Kidney (tissue), 22 donors: ENCODE results near the gene CYB561A3. TPM values are rescaled to one million over a fixed set of nuclear protein-coding genes. Genes with fewer than 3 reads are reported as not detected.

Experiments
- DNase-seq, 5 donors: peaks; one replicate each; pipeline ENCODE4 v3.0.0-alpha.2; 2013 to 2020
- FAIRE-seq: peaks from 2 replicates; lab custom pipeline; 2012; peaks lifted over from hg19 to GRCh38; lab: Jason Lieb, UNC
- H3K27ac ChIP-seq, 2 donors: one replicate each; pipeline ENCODE4 v1.7.0; 2013; ENCODE audit warnings: low read depth in 2 of 2, low read length in 2 of 2, inconsistent platforms in 1 of 2
- H3K27me3 ChIP-seq: one replicate; pipeline ENCODE4 v1.7.1; 2013; ENCODE audit warnings: low read length, inconsistent platforms; ENCODE audit not compliant: control insufficient read depth, insufficient read depth
- H3K36me3 ChIP-seq, 3 donors: one replicate each; pipeline versions ENCODE4 v1.7.0 to v1.7.1; 2013; ENCODE audit warnings: low read length in 3 of 3, control low read depth in 1 of 3, inconsistent platforms in 1 of 3; ENCODE audit not compliant: insufficient read depth in 3 of 3, control insufficient read depth in 2 of 3
- H3K4me1 ChIP-seq, 3 donors: one replicate each; pipeline versions ENCODE4 v1.7.0 to v1.7.1; 2013; ENCODE audit warnings: low read length in 3 of 3, inconsistent platforms in 1 of 3, low read depth in 1 of 3; ENCODE audit not compliant: control insufficient read depth in 2 of 3, insufficient read depth in 2 of 3
- H3K4me3 ChIP-seq, 3 donors: one replicate each; pipeline versions ENCODE4 v1.7.0 to v1.8.1; 2013; ENCODE audit warnings: low read length in 3 of 3, control low read depth in 1 of 3, inconsistent platforms in 1 of 3
- H3K9ac ChIP-seq, 3 donors: one replicate each; pipeline versions ENCODE4 v1.7.0 to v1.7.1; 2013; ENCODE audit warnings: low read length in 3 of 3, control low read depth in 1 of 3, inconsistent platforms in 1 of 3
- H3K9me3 ChIP-seq, 3 donors: one replicate each; pipeline versions ENCODE4 v1.7.0 to v1.7.1; 2013; ENCODE audit warnings: low read length in 3 of 3, control low read depth in 1 of 3, inconsistent platforms in 1 of 3; ENCODE audit not compliant: control insufficient read depth in 2 of 3, insufficient read depth in 1 of 3
- intact Hi-C: fragments of 100-400 bp; cut with DNase I; formaldehyde crosslinking; loops from one replicate; pipeline ENCODE4 v1.11.1; 2022
- long read RNA-seq, 10 donors: library from polyadenylated mRNA in 1 of 10; unstranded in 1 of 10; transcript quantifications; one replicate each; pipeline ENCODE4 v2.0.0 and lab custom pipeline, GENCODE V29; 2021 to 2026
- polyA plus RNA-seq: library from polyadenylated mRNA; stranded (reverse); fragments of 350-450 nt; fragmentation: Illumina TruSeq; extraction: RNeasy Lipid Tissue Mini Kit (QIAGEN cat#74804); gene quantifications from one replicate; pipeline ENCODE4 v1.2.3, GENCODE V29; 2014; ENCODE audit warnings: low read depth, low replicate concordance; ENCODE audit not compliant: insufficient read depth
- total RNA-seq: library from RNA; stranded (reverse); fragmentation: NEBNext Ultra II Directional; extraction: Animal tissue kit (Norgen Biotek cat#: 25700); gene quantifications from one replicate; pipeline ENCODE4 v1.2.1, GENCODE V29; 2021
- TF ChIP-seq, protein P1 (sequence below): IDR thresholded peaks from 3 replicates; pipeline ENCODE4 v1.5.1; 2012; ENCODE audit warnings: mild to moderate bottlenecking, moderate library complexity, borderline replicate concordance; ENCODE audit not compliant: insufficient read depth; ENCODE audit errors: extremely low read depth
- donor health status: control.
- donor health status: control.
- donor health status: control.
- donor health status: control.
- donor health status: control.
- donor health status: DM: yes; HTN: yes; CAD: no.
- donor health status: Normal renal cell carcinoma (clear cell type).

The CYB561A3 gene, protein sequence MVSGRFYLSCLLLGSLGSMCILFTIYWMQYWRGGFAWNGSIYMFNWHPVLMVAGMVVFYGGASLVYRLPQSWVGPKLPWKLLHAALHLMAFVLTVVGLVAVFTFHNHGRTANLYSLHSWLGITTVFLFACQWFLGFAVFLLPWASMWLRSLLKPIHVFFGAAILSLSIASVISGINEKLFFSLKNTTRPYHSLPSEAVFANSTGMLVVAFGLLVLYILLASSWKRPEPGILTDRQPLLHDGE
- total RNA-seq (36.8 TPM), polyA plus RNA-seq (29.7 TPM)
- long read RNA-seq, donor 1, partial matches to known transcripts, result 0 of 6 reads
- long read RNA-seq, donor 1, other reads (novel, unspliced or antisense), result 0 of 6 reads
- long read RNA-seq, donor 2, transcript CYB561A3-201 (7 exons, 3,061 nt), result major isoform, 6 of 10 reads
- long read RNA-seq, donor 2, partial matches to known transcripts, result 0 of 10 reads
- long read RNA-seq, donor 2, other reads (novel, unspliced or antisense), result 0 of 10 reads
- long read RNA-seq, donor 3, transcript CYB561A3-201 (7 exons, 3,061 nt), result major isoform, 5 of 19 reads
- long read RNA-seq, donor 3, partial matches to known transcripts, result 0 of 19 reads
- long read RNA-seq, donor 3, other reads (novel, unspliced or antisense), result 11 of 19 reads
- long read RNA-seq, donor 4, partial matches to known transcripts, result 5 of 14 reads
- long read RNA-seq, donor 4, other reads (novel, unspliced or antisense), result 7 of 14 reads
- long read RNA-seq, donor 5, result 0 reads
- long read RNA-seq, donor 6, partial matches to known transcripts, result 6 of 9 reads
- long read RNA-seq, donor 6, other reads (novel, unspliced or antisense), result 0 of 9 reads
- long read RNA-seq, donor 7, transcript CYB561A3-201 (7 exons, 3,061 nt), result major isoform, 30 of 55 reads
- long read RNA-seq, donor 7, transcript CYB561A3-203 (7 exons, 1,803 nt), result minor isoform, 9 of 55 reads
- long read RNA-seq, donor 7, partial matches to known transcripts, result 1 of 55 reads
- long read RNA-seq, donor 7, other reads (novel, unspliced or antisense), result 12 of 55 reads
- long read RNA-seq, donor 8, partial matches to known transcripts, result 0 of 7 reads
- long read RNA-seq, donor 8, other reads (novel, unspliced or antisense), result 0 of 7 reads
- long read RNA-seq, donor 9, partial matches to known transcripts, result 0 of 2 reads
- long read RNA-seq, donor 9, other reads (novel, unspliced or antisense), result 0 of 2 reads
- long read RNA-seq, donor 10, partial matches to known transcripts, result 0 of 7 reads
- long read RNA-seq, donor 10, other reads (novel, unspliced or antisense), result 0 of 7 reads

DNA sequence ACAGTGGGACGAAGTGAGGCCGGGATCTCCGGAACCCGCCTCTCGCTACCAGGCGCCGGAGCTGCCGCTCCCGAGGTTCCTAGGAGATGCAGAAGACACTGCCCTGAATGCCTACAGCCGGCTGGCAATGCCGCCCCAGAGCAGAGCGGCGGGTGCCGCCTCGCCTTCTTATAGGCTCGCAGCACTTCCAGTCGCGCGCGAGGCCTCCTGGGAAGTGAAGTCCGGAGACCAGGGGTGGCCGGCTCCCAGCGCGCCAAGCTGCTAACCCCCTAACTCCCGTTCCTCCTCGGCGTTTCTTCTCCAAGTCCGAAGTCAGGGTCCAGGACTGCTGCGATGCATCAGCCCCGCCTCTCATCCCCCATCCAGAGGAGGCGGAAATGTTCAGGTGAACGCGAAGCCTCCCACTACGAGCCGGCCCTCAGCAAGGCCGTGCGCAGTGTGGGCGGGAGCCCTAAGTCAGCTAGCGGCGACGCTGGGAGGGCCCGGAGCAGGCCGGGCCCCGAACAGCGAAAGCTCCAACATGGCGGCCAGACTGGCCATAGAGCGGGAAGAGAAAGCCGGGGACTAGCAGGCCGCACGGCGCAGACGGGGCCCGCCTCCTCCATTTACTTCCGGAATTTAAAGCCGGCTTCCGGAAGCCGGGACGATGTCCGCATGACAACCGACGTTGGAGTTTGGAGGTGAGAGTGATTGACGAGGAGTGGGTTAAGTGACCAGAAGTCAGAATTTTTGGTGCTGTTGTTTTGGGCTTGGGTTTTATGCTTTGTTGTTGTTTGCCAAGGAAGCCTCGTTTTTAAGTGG lies at the start of gene CYB561A3, which contains the start of gene TMEM138:
Gene CYB561A3 (minus strand): TSS at position 142 of the 801 bp plus-strand sequence. CDS start 5,169 bp downstream, outside the sequence.
Gene TMEM138 (plus strand): TSS at position 634 of the 801 bp plus-strand sequence. CDS start 2,017 bp downstream, outside the sequence.
- Histone ChIP-seq H3K9me3 (no peaks in the 10 kb centered on the region), H3K27ac (peak within 1 kb of the TSS; percentile 97 to 99), H3K9ac (peak within 1 kb of the TSS; percentile 82 to 99 (median 91)), H3K36me3 (peaks cover 5 to 21% (median 9%) of the 10 kb centered on the region in 3 donors), H3K27me3 (no peaks in the 10 kb centered on the region), H3K4me1 (peaks cover 0 to 14% (median 4%) of the 10 kb centered on the region in 3 donors), H3K4me3 (peak within 1 kb of the TSS; percentile 85 to 96 (median 94))
- DNase-seq, result peak; percentile 95 to 98 (median 97)
- TF ChIP-seq, protein P1, sequence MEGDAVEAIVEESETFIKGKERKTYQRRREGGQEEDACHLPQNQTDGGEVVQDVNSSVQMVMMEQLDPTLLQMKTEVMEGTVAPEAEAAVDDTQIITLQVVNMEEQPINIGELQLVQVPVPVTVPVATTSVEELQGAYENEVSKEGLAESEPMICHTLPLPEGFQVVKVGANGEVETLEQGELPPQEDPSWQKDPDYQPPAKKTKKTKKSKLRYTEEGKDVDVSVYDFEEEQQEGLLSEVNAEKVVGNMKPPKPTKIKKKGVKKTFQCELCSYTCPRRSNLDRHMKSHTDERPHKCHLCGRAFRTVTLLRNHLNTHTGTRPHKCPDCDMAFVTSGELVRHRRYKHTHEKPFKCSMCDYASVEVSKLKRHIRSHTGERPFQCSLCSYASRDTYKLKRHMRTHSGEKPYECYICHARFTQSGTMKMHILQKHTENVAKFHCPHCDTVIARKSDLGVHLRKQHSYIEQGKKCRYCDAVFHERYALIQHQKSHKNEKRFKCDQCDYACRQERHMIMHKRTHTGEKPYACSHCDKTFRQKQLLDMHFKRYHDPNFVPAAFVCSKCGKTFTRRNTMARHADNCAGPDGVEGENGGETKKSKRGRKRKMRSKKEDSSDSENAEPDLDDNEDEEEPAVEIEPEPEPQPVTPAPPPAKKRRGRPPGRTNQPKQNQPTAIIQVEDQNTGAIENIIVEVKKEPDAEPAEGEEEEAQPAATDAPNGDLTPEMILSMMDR, result no peak
- no peak for FAIRE-seq
- intact Hi-C loops, result no loop called here

DNA sequence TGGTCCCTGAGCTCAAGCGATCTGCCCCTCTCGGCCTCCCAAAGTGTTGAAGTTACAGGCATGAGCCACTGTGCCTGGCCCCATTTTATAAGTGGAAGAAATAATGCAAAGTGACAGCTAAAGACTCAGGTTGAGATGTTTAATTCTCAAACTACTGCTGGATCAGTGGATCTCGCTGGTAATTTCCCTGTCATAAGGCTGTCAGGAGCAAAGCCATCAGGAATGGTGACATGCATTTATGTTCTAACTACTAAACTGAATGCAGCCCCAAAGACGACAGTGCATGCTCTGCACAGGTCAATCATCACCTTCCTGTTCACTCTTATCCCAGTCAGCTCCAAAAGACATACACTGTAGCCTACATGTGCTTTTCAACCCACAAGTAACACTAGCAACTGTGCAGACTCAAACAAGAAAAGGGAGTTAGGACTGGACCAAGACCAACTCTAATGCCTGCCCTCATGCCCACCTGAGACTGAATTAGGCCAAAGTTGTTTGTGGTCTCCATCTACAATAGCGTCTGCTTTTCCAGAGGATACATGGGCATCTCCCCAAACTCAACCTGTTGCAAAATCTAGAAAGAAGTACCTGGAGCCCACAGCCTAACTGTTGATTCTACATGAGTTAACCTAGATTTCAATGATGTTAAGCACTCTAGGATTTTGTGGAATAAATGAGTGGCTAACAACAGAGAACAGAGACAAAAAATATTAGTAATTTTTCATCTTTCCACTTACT lies 45.5 kb upstream of the CYB561A3 start:
- DNase-seq (no peak), FAIRE-seq (no peak)
- no peaks in the 10 kb centered on the region for H3K4me1 ChIP-seq
- no peak overlapping the region for H3K9ac ChIP-seq
- H3K9me3 ChIP-seq, result no peaks in the 10 kb centered on the region
- intact Hi-C loops, result no loop called here
- no peak overlapping the region for H3K27ac ChIP-seq
- H3K4me3 ChIP-seq, result no peak overlapping the region
- no peaks in the 10 kb centered on the region for H3K27me3 ChIP-seq
- H3K36me3 ChIP-seq, result peaks cover 14 to 79% (median 62%) of the 10 kb centered on the region in 3 donors
- TF ChIP-seq, protein P1, result no peak
